Heart left ventricle (tissue), 16 donors: Measurements from ENCODE around the gene SPAST. TPM values are rescaled to one million over a fixed set of nuclear protein-coding genes. Genes with fewer than 3 reads are reported as not detected.
"Not testable (repeated sequence)": the region's sequence is repeated elsewhere in the genome, so short reads cannot be mapped to it uniquely, and the experiment has no call there.

Experiments used
- ATAC-seq, 4 donors: fragments of 200-7000 bp; cut with Tn5 transposase; one replicate each; pipeline ENCODE4 v1.9.1; 2020 to 2022; ENCODE audit warnings: moderate library complexity in 4 of 4, mild to moderate bottlenecking in 3 of 4, moderate number of reproducible peaks in 1 of 4
- DNase-seq, 5 donors: peaks; one replicate each; pipeline ENCODE4 v3.0.0-alpha.2; 2020
- H3K27ac ChIP-seq, 12 donors: fragments of 200-600 bp; sonication (generic) in 4 of 12; one replicate each; pipeline versions ENCODE4 v1.5.0 to v1.8.0; 2016 to 2022; ENCODE audit warnings: mild to moderate bottlenecking in 2 of 12
- H3K27me3 ChIP-seq, 9 donors: fragments of 200-600 bp; sonication (generic) in 2 of 9; one replicate each; pipeline versions ENCODE4 v1.5.1 to v1.8.0; 2016 to 2022; ENCODE audit warnings: mild to moderate bottlenecking in 3 of 9
- H3K36me3 ChIP-seq, 9 donors: fragments of 200-600 bp; sonication (generic) in 2 of 9; one replicate each; pipeline versions ENCODE4 v1.5.0 to v1.8.0; 2018 to 2022; ENCODE audit warnings: mild to moderate bottlenecking in 2 of 9
- H3K4me1 ChIP-seq, 12 donors: fragments of 200-600 bp; sonication (generic) in 4 of 12; one replicate each; pipeline versions ENCODE4 v1.5.0 to v1.8.0; 2016 to 2022; ENCODE audit warnings: mild to moderate bottlenecking in 3 of 12
- H3K4me3 ChIP-seq, 12 donors: fragments of 200-600 bp; sonication (generic) in 4 of 12; one replicate each; pipeline versions ENCODE4 v1.5.0 to v1.8.0; 2017 to 2022; ENCODE audit warnings: mild to moderate bottlenecking in 9 of 12, moderate library complexity in 4 of 12
- H3K9me3 ChIP-seq, 12 donors: fragments of 200-600 bp; sonication (generic) in 4 of 12; one replicate each; pipeline versions ENCODE4 v1.5.0 to v1.8.0; 2016 to 2022; ENCODE audit warnings: mild to moderate bottlenecking in 1 of 12
- CTCF ChIP-seq, 12 donors: fragments of 200-600 bp; sonication (generic) in 4 of 12; IDR thresholded peaks; one replicate each; pipeline versions ENCODE4 v1.5.0 to v1.8.0; 2018 to 2022; ENCODE audit warnings: antibody characterized with exemption in 12 of 12, mild to moderate bottlenecking in 5 of 12
- POLR2A ChIP-seq, 2 donors: fragments of 450-650 bp; IDR thresholded peaks; one replicate each; pipeline ENCODE4 v1.6.1; 2017; ENCODE audit warnings: antibody characterized with exemption in 2 of 2, mild to moderate bottlenecking in 2 of 2, moderate library complexity in 2 of 2
- WGBS, 4 donors: extraction: QIAGEN DNeasy Blood & Tissue Kit in 2 of 4; methylation state at CpG; one replicate each; pipeline versions ENCODE4 v1.1.5 to v1.1.7; 2013 to 2018; 5-methylcytosine and 5-hydroxymethylcytosine counted together
- intact Hi-C, 10 donors: fragments of 100-400 bp; cut with DNase I; formaldehyde crosslinking; loops; one replicate each; pipeline versions ENCODE4 v1.11.1 to v1.14.2; 2022
- polyA plus RNA-seq, 2 donors: library from polyadenylated mRNA; stranded (reverse); fragments of 200-250 nt; gene quantifications; one replicate each; pipeline ENCODE4 v1.2.3, GENCODE V29; 2013
- total RNA-seq, 9 donors: library from RNA; depleted of rRNA in 2 of 9; stranded (reverse); fragments of >200 nt in 2 of 9; fragmentation: NEBNext Ultra II Directional in 3 of 9; extraction: Animal tissue kit (Norgen Biotek cat#: 25700) in 3 of 9; gene quantifications; one replicate each; pipeline versions ENCODE4 v1.1.0 to v1.2.4, GENCODE V29; 2016 to 2023
- donor health status: ischemic (EF 13 %, LVEDD 7.1; RV severe dilation, severe dysfunction).
- donor health status: healthy with polysubstance abuse.
- donor health status: DM: no; HTN: yes; CAD: no.
- donor health status: DM: no; HTN: no; CAD: no.
- donor health status: ischemic (EF 25% LVEDD 6.9; RV normal size, moderate dysfunction).
- donor health status: ischemic (EF 25% LVEDD 5.7; RV mildly dilated, moderate dysfunction).
- donor health status: healthy.
- donor health status: DM: yes; HTN: yes; CAD: no.
- donor health status: ischemic (EF 35%, LVEDD 5.7; RV mildly dilated, moderate dysfunction).
- donor health status: nonischemic (EF 11% LVEDD 7.7; RV severe dilation, severe dysfunction).
- donor health status: DM: yes; HTN: yes; CAD: no.
- donor health status: PGD.
- donor health status: ischemic (EF 29% LVEDD 5.4; RV normal size, mild dysfunction).
- donor health status: nonischemic (EF 23%, LVEDD 6.1; RV moderate dilation, normal function).

The SPAST gene
- total and polyA plus RNA-seq, 11 donors = 2.6 to 13.2 (median 9.5) TPM

DNA sequence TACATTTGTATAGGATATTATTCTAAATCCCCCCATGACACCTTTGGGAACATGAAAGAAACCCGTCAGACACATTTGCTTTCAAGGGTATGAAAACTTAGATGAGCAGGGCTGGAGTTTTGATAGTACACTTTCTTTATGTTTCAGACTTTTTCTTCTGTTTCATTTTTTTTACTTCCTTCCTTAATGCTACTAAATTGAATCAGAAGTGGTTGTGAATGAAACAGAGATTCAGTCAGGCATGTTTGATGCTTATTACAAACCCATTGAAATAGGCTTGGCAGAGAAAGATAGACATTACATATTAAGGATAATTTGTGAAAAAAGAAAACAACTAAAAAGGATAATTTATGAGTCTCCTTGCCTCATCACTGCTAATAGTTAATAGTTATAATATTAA, 129.1 kb downstream of the SPAST start:
- peaks cover 0 to 72% (median 47%) of the 10 kb centered on the region in 9 donors for H3K36me3 ChIP-seq
- WGBS, 4 donors = 90 to 98% (median 93%) methylated on average over 1 of the region's 1 CpG
- no peak overlapping the region for H3K27ac ChIP-seq
- intact Hi-C loops = no loop called here
- H3K4me1 ChIP-seq = no peaks in the 10 kb centered on the region
- ATAC-seq = no peak
- no peaks in the 10 kb centered on the region for H3K27me3 ChIP-seq
- H3K9me3 ChIP-seq = no peaks in the 10 kb centered on the region
- no peak overlapping the region for H3K4me3 ChIP-seq
- DNase-seq = no peak
- TF ChIP-seq POLR2A (IDR thresholded peaks at IDR 0.05) (no peak), CTCF (IDR thresholded peaks at IDR 0.05) (no peak)

GRCh38 chr2:32200814-32201213, 137.5 kb downstream of the SPAST start:
- Histone ChIP-seq H3K4me3 (no peak overlapping the region), H3K36me3 (peaks cover 0 to 92% (median 64%) of the 10 kb centered on the region in 9 donors), H3K4me1 (no peaks in the 10 kb centered on the region), H3K9me3 (no peaks in the 10 kb centered on the region), H3K27me3 (no peaks in the 10 kb centered on the region), H3K27ac (no peak overlapping the region)
- WGBS, 4 donors = 81 to 97% (median 94%) methylated on average over 1 of the region's 1 CpG
- DNase-seq (no peak), ATAC-seq (no peak)
- intact Hi-C loops = no loop called here
- TF ChIP-seq POLR2A (IDR thresholded peaks at IDR 0.05) = no peak
- TF ChIP-seq CTCF (IDR thresholded peaks at IDR 0.05) = no peak

GRCh38 chr2:32203428-32203827, 140.1 kb downstream of the SPAST start:
- intact Hi-C loops, H3K27me3 ChIP-seq, H3K4me1 ChIP-seq, H3K4me3 ChIP-seq, ATAC-seq, DNase-seq, H3K9me3 ChIP-seq, H3K27ac ChIP-seq: not testable (repeated sequence)
- H3K36me3 ChIP-seq = peaks cover 0 to 78% (median 54%) of the 10 kb centered on the region in 9 donors
- 92 to 94% (median 93%) methylated on average over 3 of the region's 3 CpGs for WGBS, 4 donors

Other genes with a start within 250 kb of the SPAST start
- 10 to 100 TPM; 20.1 to 73.3 (median 53.0) TPM for gene MEMO1, start 52.5 kb upstream of the SPAST start, total RNA-seq
- gene MEMO1, start 52.5 kb upstream of the SPAST start, polyA plus RNA-seq = 10 to 100 TPM; 41.6 to 94.8 TPM
- 10 to 100 TPM; 36.8 to 52.8 (median 41.6) TPM for gene DPY30, start 23.8 kb upstream of the SPAST start, total RNA-seq
- 10 to 100 TPM; 64.3 to 86.5 TPM for gene DPY30, start 23.8 kb upstream of the SPAST start, polyA plus RNA-seq
- gene SLC30A6, start 102.3 kb downstream of the SPAST start, total RNA-seq = 10 to 100 TPM; 10.1 to 18.8 (median 16.2) TPM
- 10 to 100 TPM in 1 of 2 donors, 1 to 10 TPM in 1; 2.8 to 11.6 TPM for gene SLC30A6, start 102.3 kb downstream of the SPAST start, polyA plus RNA-seq
- 1 to 10 TPM in 4 of 9 donors, under 1 TPM in 5; 0.19 to 4.8 (median 0.67) TPM for gene NLRC4, start 201.3 kb downstream of the SPAST start, total RNA-seq
- under 1 TPM; 0.19 to 0.44 TPM for gene NLRC4, start 201.3 kb downstream of the SPAST start, polyA plus RNA-seq
- gene YIPF4, start 214.3 kb downstream of the SPAST start, total RNA-seq = 10 to 100 TPM; 14.9 to 79.3 (median 64.4) TPM
- gene YIPF4, start 214.3 kb downstream of the SPAST start, polyA plus RNA-seq = 10 to 100 TPM; 22.7 to 32.3 TPM